Tibial nerve (tissue), 3 donors: ENCODE data around the gene STEAP1B.

Source experiments
- CTCF ChIP-seq, 5 experiments: fragments of 200-600 bp in 3 of 5; fragments of 450-650 bp in 2 of 5; sonication (generic) in 3 of 5; IDR thresholded peaks; one replicate each; pipeline ENCODE4 v1.5.1; 2016 to 2019; ENCODE audit warnings: antibody characterized with exemption in 5 of 5, mild to moderate bottlenecking in 3 of 5, moderate library complexity in 2 of 5
- POLR2A ChIP-seq, 2 donors: fragments of 450-650 bp; IDR thresholded peaks; one replicate each; pipeline ENCODE4 v1.6.1; 2017; ENCODE audit warnings: antibody characterized with exemption in 2 of 2, mild to moderate bottlenecking in 2 of 2, moderate library complexity in 2 of 2

- TF ChIP-seq POLR2A (IDR thresholded peaks at IDR 0.05), result no peak
- TF ChIP-seq CTCF (IDR thresholded peaks at IDR 0.05), result no peak
These were observed 127.1 kb downstream of the STEAP1B start for GRCh38 chr7:22372863-22373262.
